HG03558 (cell line): ENCODE data around the gene LDLR.
"Not testable (repeated sequence)": the region's sequence is repeated elsewhere in the genome, so short reads cannot be mapped to it uniquely, and the experiment has no call there.

Source experiments
- ATAC-seq: cut with Tn5 transposase; IDR thresholded peaks from one replicate; pipeline ENCODE4 v1.9.1; 2021; ENCODE audit warnings: moderate number of reproducible peaks; ENCODE audit not compliant: unreplicated experiment; ENCODE audit errors: extremely low read depth

LDLR gene

GRCh38 chr19:11166281-11167142, 77.2 kb downstream of the LDLR start:
- ATAC-seq = no peak

GRCh38 chr19:11168568-11168967, 79.3 kb downstream of the LDLR start:
- no peak for ATAC-seq

- no peak for ATAC-seq
Measured at GRCh38 chr19:11169896-11170678, 80.8 kb downstream of the LDLR start.

- ATAC-seq = no peak
Measured at GRCh38 chr19:11171144-11171543, 81.9 kb downstream of the LDLR start.

GRCh38 chr19:11172576-11172975, 83.3 kb downstream of the LDLR start:
- ATAC-seq = no peak

GRCh38 chr19:11173516-11174155, 84.4 kb downstream of the LDLR start:
- no peak for ATAC-seq

GRCh38 chr19:11174336-11174735, 85.1 kb downstream of the LDLR start:
- no peak for ATAC-seq

- no peak for ATAC-seq
Measured at GRCh38 chr19:11175920-11176319, 86.7 kb downstream of the LDLR start.

GRCh38 chr19:11176466-11177193, 87.4 kb downstream of the LDLR start:
- ATAC-seq = no peak

- ATAC-seq = no peak
Measured at GRCh38 chr19:11177592-11177991, 88.3 kb downstream of the LDLR start.

GRCh38 chr19:11179145-11179465, 89.8 kb downstream of the LDLR start:
- not testable (repeated sequence) for ATAC-seq

- no peak for ATAC-seq
Measured at GRCh38 chr19:11179716-11180297, 90.5 kb downstream of the LDLR start.

GRCh38 chr19:11180346-11180745, 91.1 kb downstream of the LDLR start:
- no peak for ATAC-seq

GRCh38 chr19:11180975-11181374, 91.7 kb downstream of the LDLR start:
- ATAC-seq = not testable (repeated sequence)

- ATAC-seq = no peak
Measured at GRCh38 chr19:11181488-11181887, 92.2 kb downstream of the LDLR start.
